WTC11 (cell line): ENCODE results near the gene UTP11. TPM values are rescaled to one million over a fixed set of nuclear protein-coding genes. Genes with fewer than 3 reads are reported as not detected.
A peak's percentile ranks its signal among the peaks of the same experiment; 100 is the strongest.

Experiments used
- ATAC-seq: fragments of 200-7000 bp; cut with Tn5 transposase; 2 replicates; pipeline ENCODE4 v1.10.0; 2021; ENCODE audit warnings: mild to moderate bottlenecking, moderate library complexity
- CTCF ChIA-PET: fragments of 300-600 bp; sonication (Branson Sonifier 250); formaldehyde crosslinking; loops from one replicate; lab custom pipeline; 2021; ENCODE audit warnings: antibody characterized with exemption; lab: Charles Lee
- POLR2A ChIA-PET: fragments of 350-600 bp; sonication (Branson Sonifier 250); formaldehyde crosslinking; loops from one replicate; lab custom pipeline; 2021; ENCODE audit warnings: antibody characterized with exemption; lab: Charles Lee
- DNase-seq: peaks from one replicate; pipeline ENCODE4 v3.0.0; 2021; ENCODE audit warnings: low spot score
- H3K27ac Mint-ChIP-seq: 2 replicates; pipeline ENCODE4 v1.8.0; 2021; ENCODE audit warnings: mixed read lengths
- H3K27me3 Mint-ChIP-seq: 2 replicates; pipeline ENCODE4 v1.8.0; 2021; ENCODE audit warnings: low read depth, mild to moderate bottlenecking, moderate library complexity, mixed read lengths
- H3K36me3 Mint-ChIP-seq: 2 replicates; pipeline ENCODE4 v1.8.0; 2021; ENCODE audit warnings: mixed read lengths
- H3K4me1 Mint-ChIP-seq: 2 replicates; pipeline ENCODE4 v1.8.0; 2022; ENCODE audit warnings: mixed read lengths
- H3K4me3 Mint-ChIP-seq: 2 replicates; pipeline ENCODE4 v1.8.0; 2021; ENCODE audit warnings: mild to moderate bottlenecking, moderate library complexity, mixed read lengths
- H3K9me3 Mint-ChIP-seq: 2 replicates; pipeline ENCODE4 v1.8.0; 2021; ENCODE audit warnings: mixed read lengths
- CREM ChIP-seq: sonication (generic); formaldehyde crosslinking; IDR thresholded peaks from 2 replicates; pipeline ENCODE4 v1.8.1; 2022; ENCODE audit warnings: mild to moderate bottlenecking, missing genetic modification reagents, moderate library complexity
- ELF4 ChIP-seq: sonication (generic); formaldehyde crosslinking; IDR thresholded peaks from 2 replicates; pipeline ENCODE4 v1.8.1; 2022; ENCODE audit warnings: low read depth, mild to moderate bottlenecking, moderate library complexity, missing genetic modification reagents
- FOXK1 ChIP-seq: sonication (generic); formaldehyde crosslinking; IDR thresholded peaks from 2 replicates; pipeline ENCODE4 v1.8.0; 2022; ENCODE audit warnings: mild to moderate bottlenecking, moderate library complexity, missing genetic modification reagents
- GRHL2 ChIP-seq: fragments of 250-450 bp; sonication (Bioruptor Pico); IDR thresholded peaks from 2 replicates; pipeline ENCODE4 v1.8.0; 2022; ENCODE audit warnings: mild to moderate bottlenecking, moderate library complexity; ENCODE audit not compliant: insufficient replicate concordance, severe bottlenecking
- HMGA2 ChIP-seq: fragments of 250-450 bp; sonication (Bioruptor Pico); IDR thresholded peaks from 2 replicates; pipeline ENCODE4 v1.4.0; 2021; ENCODE audit warnings: mild to moderate bottlenecking, moderate library complexity
- KAT7 ChIP-seq: sonication (generic); formaldehyde crosslinking; IDR thresholded peaks from 2 replicates; pipeline ENCODE4 v1.8.1; 2023; ENCODE audit warnings: missing genetic modification reagents, mild to moderate bottlenecking, borderline replicate concordance
- SOX15 ChIP-seq: fragments of 250-450 bp; sonication (Bioruptor Pico); IDR thresholded peaks from 2 replicates; pipeline ENCODE4 v1.9.0; 2021; ENCODE audit warnings: mild to moderate bottlenecking
- SP1 ChIP-seq: sonication (generic); formaldehyde crosslinking; conservative IDR thresholded peaks from 2 replicates; pipeline ENCODE4 v1.8.1; 2022; ENCODE audit warnings: missing genetic modification reagents
- ZNF232 ChIP-seq: sonication (generic); formaldehyde crosslinking; IDR thresholded peaks from 2 replicates; pipeline ENCODE4 v1.8.0; 2022; ENCODE audit warnings: mild to moderate bottlenecking, missing genetic modification reagents
- ZNF263 ChIP-seq: sonication (generic); formaldehyde crosslinking; IDR thresholded peaks from 2 replicates; pipeline ENCODE4 v1.8.1; 2022; ENCODE audit warnings: low read depth, mild to moderate bottlenecking, moderate library complexity, missing genetic modification reagents
- ZNF671 ChIP-seq: fragments of 250-450 bp; sonication (Bioruptor Pico); IDR thresholded peaks from 2 replicates; pipeline ENCODE4 v1.8.0; 2021; ENCODE audit warnings: mild to moderate bottlenecking
- total RNA-seq: library from RNA; stranded (reverse); gene quantifications from 3 replicates; pipeline ENCODE4 v1.2.3, GENCODE V29; 2021
- TF ChIP-seq, protein P1 (sequence below): sonication (generic); formaldehyde crosslinking; conservative IDR thresholded peaks from 2 replicates; pipeline ENCODE4 v1.8.1; 2022; ENCODE audit warnings: mild to moderate bottlenecking, missing genetic modification reagents
- TF ChIP-seq, protein P2 (sequence below): fragments of 250-450 bp; sonication (Bioruptor Pico); IDR thresholded peaks from 2 replicates; pipeline ENCODE4 v1.8.0; 2021; ENCODE audit warnings: mild to moderate bottlenecking
- TF ChIP-seq, protein P3 (sequence below): fragments of 250-450 bp; sonication (Bioruptor Pico); IDR thresholded peaks from 2 replicates; pipeline ENCODE4 v1.9.0; 2021; ENCODE audit warnings: mild to moderate bottlenecking
- TF ChIP-seq, protein P4 (sequence below): fragments of 250-450 bp; sonication (Bioruptor Pico); IDR thresholded peaks from 2 replicates; pipeline ENCODE4 v2.1.2; 2022; ENCODE audit warnings: mild to moderate bottlenecking, moderate library complexity
- TF ChIP-seq, protein P5 (sequence below): sonication (generic); formaldehyde crosslinking; IDR thresholded peaks from 2 replicates; pipeline ENCODE4 v1.8.1; 2022; ENCODE audit warnings: mild to moderate bottlenecking, missing genetic modification reagents, moderate library complexity, borderline replicate concordance

Gene UTP11
- total RNA-seq, 1 experiment from 2014 or later, result 42.2 TPM

DNA sequence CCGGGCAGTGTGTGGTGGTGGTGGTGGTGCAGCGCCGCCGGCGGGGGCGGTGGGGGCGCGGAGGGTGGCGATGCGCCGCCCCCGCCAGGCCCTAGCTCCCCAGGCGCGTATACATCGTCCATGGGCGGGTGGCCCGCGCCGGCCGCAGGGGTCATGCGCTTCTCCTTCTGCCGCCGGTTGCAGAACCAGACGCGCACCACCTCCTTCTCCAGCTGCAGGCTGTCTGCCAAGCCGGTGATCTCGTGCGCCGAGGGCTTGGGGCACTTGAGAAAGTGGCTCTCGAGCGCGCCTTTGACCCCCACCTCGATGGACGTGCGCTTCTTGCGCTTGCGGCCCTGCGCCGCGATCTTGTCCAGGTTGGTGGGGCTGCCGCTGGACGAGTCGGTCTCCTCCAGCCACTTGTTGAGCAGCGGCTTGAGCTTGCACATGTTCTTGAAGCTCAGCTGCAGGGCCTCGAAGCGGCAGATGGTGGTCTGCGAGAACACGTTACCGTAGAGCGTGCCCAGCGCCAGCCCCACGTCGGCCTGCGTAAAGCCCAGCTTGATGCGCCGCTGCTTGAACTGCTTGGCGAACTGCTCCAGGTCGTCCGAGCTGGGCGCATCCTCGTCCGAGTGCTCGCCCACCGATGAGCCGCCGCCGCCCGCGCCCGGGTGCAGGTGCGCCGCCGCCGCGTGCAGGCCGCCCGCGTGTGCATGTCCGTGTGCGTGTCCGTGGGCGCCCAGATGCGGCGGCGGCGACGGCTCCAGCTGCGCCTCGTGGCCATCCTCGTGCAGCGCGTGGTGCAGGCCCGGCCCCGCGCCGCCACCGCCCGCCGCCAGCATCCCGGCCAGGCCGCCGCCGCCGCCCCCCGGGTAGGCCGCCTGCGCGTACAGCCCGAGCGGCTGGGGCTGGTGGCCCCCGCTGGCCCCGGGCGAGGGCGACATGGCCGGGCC lies 33.1 kb downstream of the UTP11 start (continued):
- TF ChIP-seq GRHL2 (no peak), SOX15 (no peak), SP1 (peak; percentile 64; the same call in 1 of the 2 replicates), ELF4 (CRISPR knock-in tag) (0 out of 2 replicates have a peak, but pooled peaks have one; percentile 49), HMGA2 (CRISPR knock-in tag) (no peak), ZNF232 (CRISPR knock-in tag) (peak; percentile 75; the same call in 1 of the 2 replicates), FOXK1 (CRISPR knock-in tag) (peak; percentile 87), CREM (no peak), KAT7 (CRISPR knock-in tag) (0 out of 2 replicates have a peak, but pooled peaks have one; percentile 24)
- TF ChIP-seq, protein P1, sequence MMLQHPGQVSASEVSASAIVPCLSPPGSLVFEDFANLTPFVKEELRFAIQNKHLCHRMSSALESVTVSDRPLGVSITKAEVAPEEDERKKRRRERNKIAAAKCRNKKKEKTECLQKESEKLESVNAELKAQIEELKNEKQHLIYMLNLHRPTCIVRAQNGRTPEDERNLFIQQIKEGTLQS (CRISPR knock-in tag), result peak; percentile 89
- TF ChIP-seq, protein P2, sequence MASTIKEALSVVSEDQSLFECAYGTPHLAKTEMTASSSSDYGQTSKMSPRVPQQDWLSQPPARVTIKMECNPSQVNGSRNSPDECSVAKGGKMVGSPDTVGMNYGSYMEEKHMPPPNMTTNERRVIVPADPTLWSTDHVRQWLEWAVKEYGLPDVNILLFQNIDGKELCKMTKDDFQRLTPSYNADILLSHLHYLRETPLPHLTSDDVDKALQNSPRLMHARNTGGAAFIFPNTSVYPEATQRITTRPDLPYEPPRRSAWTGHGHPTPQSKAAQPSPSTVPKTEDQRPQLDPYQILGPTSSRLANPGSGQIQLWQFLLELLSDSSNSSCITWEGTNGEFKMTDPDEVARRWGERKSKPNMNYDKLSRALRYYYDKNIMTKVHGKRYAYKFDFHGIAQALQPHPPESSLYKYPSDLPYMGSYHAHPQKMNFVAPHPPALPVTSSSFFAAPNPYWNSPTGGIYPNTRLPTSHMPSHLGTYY (CRISPR knock-in tag), result no peak
- TF ChIP-seq, protein P3, sequence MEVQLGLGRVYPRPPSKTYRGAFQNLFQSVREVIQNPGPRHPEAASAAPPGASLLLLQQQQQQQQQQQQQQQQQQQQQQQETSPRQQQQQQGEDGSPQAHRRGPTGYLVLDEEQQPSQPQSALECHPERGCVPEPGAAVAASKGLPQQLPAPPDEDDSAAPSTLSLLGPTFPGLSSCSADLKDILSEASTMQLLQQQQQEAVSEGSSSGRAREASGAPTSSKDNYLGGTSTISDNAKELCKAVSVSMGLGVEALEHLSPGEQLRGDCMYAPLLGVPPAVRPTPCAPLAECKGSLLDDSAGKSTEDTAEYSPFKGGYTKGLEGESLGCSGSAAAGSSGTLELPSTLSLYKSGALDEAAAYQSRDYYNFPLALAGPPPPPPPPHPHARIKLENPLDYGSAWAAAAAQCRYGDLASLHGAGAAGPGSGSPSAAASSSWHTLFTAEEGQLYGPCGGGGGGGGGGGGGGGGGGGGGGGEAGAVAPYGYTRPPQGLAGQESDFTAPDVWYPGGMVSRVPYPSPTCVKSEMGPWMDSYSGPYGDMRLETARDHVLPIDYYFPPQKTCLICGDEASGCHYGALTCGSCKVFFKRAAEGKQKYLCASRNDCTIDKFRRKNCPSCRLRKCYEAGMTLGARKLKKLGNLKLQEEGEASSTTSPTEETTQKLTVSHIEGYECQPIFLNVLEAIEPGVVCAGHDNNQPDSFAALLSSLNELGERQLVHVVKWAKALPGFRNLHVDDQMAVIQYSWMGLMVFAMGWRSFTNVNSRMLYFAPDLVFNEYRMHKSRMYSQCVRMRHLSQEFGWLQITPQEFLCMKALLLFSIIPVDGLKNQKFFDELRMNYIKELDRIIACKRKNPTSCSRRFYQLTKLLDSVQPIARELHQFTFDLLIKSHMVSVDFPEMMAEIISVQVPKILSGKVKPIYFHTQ, result no peak
- TF ChIP-seq, protein P4, sequence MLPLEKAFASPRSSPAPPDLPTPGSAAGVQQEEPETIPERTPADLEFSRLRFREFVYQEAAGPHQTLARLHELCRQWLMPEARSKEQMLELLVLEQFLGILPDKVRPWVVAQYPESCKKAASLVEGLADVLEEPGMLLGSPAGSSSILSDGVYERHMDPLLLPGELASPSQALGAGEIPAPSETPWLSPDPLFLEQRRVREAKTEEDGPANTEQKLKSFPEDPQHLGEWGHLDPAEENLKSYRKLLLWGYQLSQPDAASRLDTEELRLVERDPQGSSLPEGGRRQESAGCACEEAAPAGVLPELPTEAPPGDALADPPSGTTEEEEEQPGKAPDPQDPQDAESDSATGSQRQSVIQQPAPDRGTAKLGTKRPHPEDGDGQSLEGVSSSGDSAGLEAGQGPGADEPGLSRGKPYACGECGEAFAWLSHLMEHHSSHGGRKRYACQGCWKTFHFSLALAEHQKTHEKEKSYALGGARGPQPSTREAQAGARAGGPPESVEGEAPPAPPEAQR (CRISPR knock-in tag), result no peak
- TF ChIP-seq, protein P5, sequence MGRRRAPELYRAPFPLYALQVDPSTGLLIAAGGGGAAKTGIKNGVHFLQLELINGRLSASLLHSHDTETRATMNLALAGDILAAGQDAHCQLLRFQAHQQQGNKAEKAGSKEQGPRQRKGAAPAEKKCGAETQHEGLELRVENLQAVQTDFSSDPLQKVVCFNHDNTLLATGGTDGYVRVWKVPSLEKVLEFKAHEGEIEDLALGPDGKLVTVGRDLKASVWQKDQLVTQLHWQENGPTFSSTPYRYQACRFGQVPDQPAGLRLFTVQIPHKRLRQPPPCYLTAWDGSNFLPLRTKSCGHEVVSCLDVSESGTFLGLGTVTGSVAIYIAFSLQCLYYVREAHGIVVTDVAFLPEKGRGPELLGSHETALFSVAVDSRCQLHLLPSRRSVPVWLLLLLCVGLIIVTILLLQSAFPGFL (CRISPR knock-in tag), result 0 out of 2 replicates have a peak, but pooled peaks have one; percentile 61

DNA sequence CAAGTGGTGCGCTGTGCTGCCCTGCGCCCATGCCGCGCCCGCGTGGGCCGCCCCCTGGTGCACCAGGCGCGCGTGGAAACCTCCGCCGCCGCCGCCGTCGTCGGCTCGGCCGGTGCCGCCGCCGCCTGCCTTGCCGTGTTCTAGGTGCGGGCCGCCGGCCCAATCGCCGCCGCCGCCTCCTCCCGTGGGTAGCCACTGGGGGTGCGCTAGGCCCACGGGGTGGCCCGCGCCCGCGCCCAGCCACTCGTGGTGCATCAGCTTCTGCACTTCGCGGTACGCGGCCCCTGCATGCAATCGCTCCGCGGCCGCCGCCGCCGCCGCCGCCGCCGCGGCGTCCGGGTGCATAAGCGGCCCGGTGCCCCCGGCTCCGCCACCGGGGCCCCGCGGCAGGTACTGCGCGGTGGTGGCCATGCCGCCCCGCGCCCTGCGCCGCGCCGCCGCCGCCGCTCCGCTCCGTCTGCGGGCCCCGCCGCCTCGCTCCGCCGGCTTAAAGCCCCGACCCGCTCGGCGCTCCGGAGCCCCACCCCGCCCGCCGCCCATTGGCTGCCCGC lies 33.9 kb downstream of the UTP11 start, which contains the start of gene POU3F1:
Gene POU3F1, minus strand, starts transcription at position 461 of the 551 bp plus-strand sequence. Its CDS starts 50 bp downstream, at position 411.
- POLR2A ChIA-PET, result interaction anchor here (0.6 to 1.4 kb wide), 5 partner anchors 8 to 444 kb away, joined by 3 to 5 read pairs (median 3); no protein-coding TSS in a partner anchor
- no peaks in the 10 kb centered on the region for H3K9me3 Mint-ChIP-seq
- H3K4me3 Mint-ChIP-seq, result peak within 1 kb of the TSS; percentile 78
- ATAC-seq (no peak), DNase-seq (no peak)
- no peak within 1 kb of the TSS for H3K27ac Mint-ChIP-seq
- peaks cover 8% of the 10 kb centered on the region for H3K36me3 Mint-ChIP-seq
- TF ChIP-seq ZNF263 (no peak), ZNF671 (CRISPR knock-in tag) (0 out of 2 replicates have a peak, but pooled peaks have one; percentile 26)
- TF ChIP-seq, all 79 proteins: peak for 1
- Mint-ChIP-seq H3K4me1 (peaks cover 48% of the 10 kb centered on the region), H3K27me3 (peaks cover 53% of the 10 kb centered on the region)
- CTCF ChIA-PET, result interaction anchor here (0.6 to 4.3 kb wide), 13 partner anchors 14 to 475 kb away, joined by 3 to 90 read pairs (median 4); no protein-coding TSS in a partner anchor
